Naive B cell (primary cell): ENCODE data around the gene SLF1. TPM values are rescaled to one million over a fixed set of nuclear protein-coding genes. Genes with fewer than 3 reads are reported as not detected.

ENCODE experiments used
- ATAC-seq, 2 donors: fragments of 150-1000 bp; cut with Tn5 transposase; 2 replicates each; pipeline ENCODE4 v1.10.0; 2021; ENCODE audit warnings: low read depth in 2 of 2, mild to moderate bottlenecking in 2 of 2, moderate library complexity in 2 of 2
- DNase-seq: peaks from one replicate; pipeline ENCODE4 v3.0.0; 2022
- H3K27ac Mint-ChIP-seq, 6 donors: one replicate each; pipeline ENCODE4 v1.8.0; 2020 to 2022; ENCODE audit warnings: mild to moderate bottlenecking in 6 of 6, mixed read lengths in 6 of 6, moderate library complexity in 5 of 6, inconsistent platforms in 2 of 6
- H3K27me3 Mint-ChIP-seq, 3 donors: one replicate each; pipeline ENCODE4 v1.8.0; 2021 to 2022; ENCODE audit warnings: mixed read lengths in 3 of 3, mild to moderate bottlenecking in 1 of 3
- H3K36me3 Mint-ChIP-seq, 2 donors: one replicate each; pipeline ENCODE4 v1.8.0; 2020 to 2022; ENCODE audit warnings: mixed read lengths in 2 of 2, inconsistent platforms in 1 of 2, mild to moderate bottlenecking in 1 of 2
- H3K4me1 Mint-ChIP-seq, 3 donors: one replicate each; pipeline ENCODE4 v1.8.0; 2020 to 2022; ENCODE audit warnings: mixed read lengths in 3 of 3, inconsistent platforms in 1 of 3, mild to moderate bottlenecking in 1 of 3, moderate library complexity in 1 of 3
- H3K4me3 Mint-ChIP-seq, 8 donors: one replicate each; pipeline ENCODE4 v1.8.0; 2020 to 2022; ENCODE audit warnings: mild to moderate bottlenecking in 8 of 8, mixed read lengths in 8 of 8, moderate library complexity in 8 of 8, inconsistent platforms in 2 of 8
- H3K9me3 Mint-ChIP-seq, 7 donors: one replicate each; pipeline ENCODE4 v1.8.0; 2020 to 2022; ENCODE audit warnings: mixed read lengths in 7 of 7, mild to moderate bottlenecking in 5 of 7, inconsistent platforms in 2 of 7, moderate library complexity in 1 of 7
- polyA plus RNA-seq, 6 donors: library from polyadenylated mRNA; unstranded; fragments of 300-500 nt; fragmentation: Illumina TruSeq; gene quantifications; one replicate each; pipeline ENCODE4 v1.2.3, GENCODE V29; 2021; ENCODE audit warnings: low read depth in 6 of 6

SLF1 gene
- polyA plus RNA-seq, 6 donors from 2014 or later, result 12.2 to 16.1 (median 13.6) TPM

- Mint-ChIP-seq H3K27ac (no peak overlapping the region), H3K4me3 (no peak overlapping the region), H3K36me3 (peaks cover 0 to 8% of the 10 kb centered on the region in 2 donors), H3K9me3 (no peaks in the 10 kb centered on the region), H3K27me3 (no peaks in the 10 kb centered on the region), H3K4me1 (peaks cover 9 to 13% (median 12%) of the 10 kb centered on the region in 3 donors)
- ATAC-seq (no peak), DNase-seq (no peak)
Measured at GRCh38 chr5:94674490-94675382, 56.3 kb downstream of the SLF1 start.

GRCh38 chr5:94675965-94676618 is 57.6 kb downstream of the SLF1 start:
- H3K27ac Mint-ChIP-seq, result no peak overlapping the region
- ATAC-seq (no peak), DNase-seq (no peak)
- no peaks in the 10 kb centered on the region for H3K27me3 Mint-ChIP-seq
- H3K36me3 Mint-ChIP-seq, result peaks cover 0 to 8% of the 10 kb centered on the region in 2 donors
- H3K4me1 Mint-ChIP-seq, result peaks cover 9 to 13% (median 12%) of the 10 kb centered on the region in 3 donors
- H3K4me3 Mint-ChIP-seq, result no peak overlapping the region
- no peaks in the 10 kb centered on the region for H3K9me3 Mint-ChIP-seq

GRCh38 chr5:94682814-94683520 is 64.5 kb downstream of the SLF1 start:
- Mint-ChIP-seq H3K9me3 (no peaks in the 10 kb centered on the region), H3K4me1 (no peaks in the 10 kb centered on the region), H3K4me3 (no peak overlapping the region), H3K36me3 (peaks cover 5 to 8% of the 10 kb centered on the region in 2 donors), H3K27ac (no peak overlapping the region), H3K27me3 (no peaks in the 10 kb centered on the region)
- ATAC-seq (no peak), DNase-seq (no peak)

GRCh38 chr5:94689908-94690307 is 71.4 kb downstream of the SLF1 start:
- ATAC-seq (no peak), DNase-seq (no peak)
- H3K4me3 Mint-ChIP-seq, result no peak overlapping the region
- H3K27ac Mint-ChIP-seq, result peak overlapping the region in 2 of 6 donors; percentile 18 to 36
- no peaks in the 10 kb centered on the region for H3K27me3 Mint-ChIP-seq
- no peaks in the 10 kb centered on the region for H3K9me3 Mint-ChIP-seq
- no peaks in the 10 kb centered on the region for H3K4me1 Mint-ChIP-seq
- H3K36me3 Mint-ChIP-seq, result peaks cover 8 to 21% of the 10 kb centered on the region in 2 donors

GRCh38 chr5:94690778-94691177 is 72.3 kb downstream of the SLF1 start:
- H3K27me3 Mint-ChIP-seq, result no peaks in the 10 kb centered on the region
- no peak overlapping the region for H3K4me3 Mint-ChIP-seq
- H3K27ac Mint-ChIP-seq, result peak overlapping the region in 2 of 6 donors; percentile 69 to 80
- H3K9me3 Mint-ChIP-seq, result no peaks in the 10 kb centered on the region
- DNase-seq (no peak), ATAC-seq (no peak)
- no peaks in the 10 kb centered on the region for H3K4me1 Mint-ChIP-seq
- H3K36me3 Mint-ChIP-seq, result peaks cover 5 to 19% of the 10 kb centered on the region in 2 donors

GRCh38 chr5:94691291-94691690 is 72.8 kb downstream of the SLF1 start:
- no peak overlapping the region for H3K4me3 Mint-ChIP-seq
- H3K9me3 Mint-ChIP-seq, result no peaks in the 10 kb centered on the region
- no peaks in the 10 kb centered on the region for H3K4me1 Mint-ChIP-seq
- ATAC-seq (no peak), DNase-seq (no peak)
- no peaks in the 10 kb centered on the region for H3K27me3 Mint-ChIP-seq
- H3K27ac Mint-ChIP-seq, result peak overlapping the region in 1 of 6 donors; percentile 39
- peaks cover 0 to 16% of the 10 kb centered on the region in 2 donors for H3K36me3 Mint-ChIP-seq

- Mint-ChIP-seq H3K4me3 (no peak overlapping the region), H3K27ac (peak overlapping the region in 1 of 6 donors; percentile 19), H3K9me3 (no peaks in the 10 kb centered on the region), H3K27me3 (no peaks in the 10 kb centered on the region), H3K36me3 (peaks cover 0 to 16% of the 10 kb centered on the region in 2 donors), H3K4me1 (no peaks in the 10 kb centered on the region)
- ATAC-seq, result no peak
- DNase-seq, result no peak
Measured at GRCh38 chr5:94691949-94692348, 73.5 kb downstream of the SLF1 start.

GRCh38 chr5:94692581-94692980 is 74.1 kb downstream of the SLF1 start:
- Mint-ChIP-seq H3K4me3 (no peak overlapping the region), H3K27ac (no peak overlapping the region), H3K9me3 (no peaks in the 10 kb centered on the region), H3K36me3 (peaks cover 0 to 16% of the 10 kb centered on the region in 2 donors), H3K4me1 (no peaks in the 10 kb centered on the region), H3K27me3 (no peaks in the 10 kb centered on the region)
- ATAC-seq (no peak), DNase-seq (no peak)

GRCh38 chr5:94693043-94693822 is 74.8 kb downstream of the SLF1 start:
- H3K36me3 Mint-ChIP-seq, result peaks cover 0 to 16% of the 10 kb centered on the region in 2 donors
- no peaks in the 10 kb centered on the region for H3K4me1 Mint-ChIP-seq
- peak overlapping the region in 1 of 6 donors; percentile 49 for H3K27ac Mint-ChIP-seq
- no peaks in the 10 kb centered on the region for H3K27me3 Mint-ChIP-seq
- peak; percentile 47 to 58 for ATAC-seq
- DNase-seq, result peak; percentile 29
- H3K4me3 Mint-ChIP-seq, result no peak overlapping the region
- no peaks in the 10 kb centered on the region for H3K9me3 Mint-ChIP-seq

GRCh38 chr5:94693845-94694370 is 75.4 kb downstream of the SLF1 start:
- H3K36me3 Mint-ChIP-seq, result peaks cover 0 to 14% of the 10 kb centered on the region in 2 donors
- H3K9me3 Mint-ChIP-seq, result no peaks in the 10 kb centered on the region
- H3K4me1 Mint-ChIP-seq, result no peaks in the 10 kb centered on the region
- ATAC-seq, result no peak
- no peak for DNase-seq
- H3K4me3 Mint-ChIP-seq, result no peak overlapping the region
- no peaks in the 10 kb centered on the region for H3K27me3 Mint-ChIP-seq
- H3K27ac Mint-ChIP-seq, result no peak overlapping the region

- DNase-seq, result no peak
- no peaks in the 10 kb centered on the region for H3K4me1 Mint-ChIP-seq
- no peaks in the 10 kb centered on the region for H3K27me3 Mint-ChIP-seq
- no peak overlapping the region for H3K27ac Mint-ChIP-seq
- no peak overlapping the region for H3K4me3 Mint-ChIP-seq
- H3K36me3 Mint-ChIP-seq, result peaks cover 0 to 6% of the 10 kb centered on the region in 2 donors
- no peaks in the 10 kb centered on the region for H3K9me3 Mint-ChIP-seq
- ATAC-seq, result no peak
Measured at GRCh38 chr5:94694671-94695070, 76.2 kb downstream of the SLF1 start.

GRCh38 chr5:94698197-94698596 is 79.7 kb downstream of the SLF1 start:
- H3K4me3 Mint-ChIP-seq, result no peak overlapping the region
- H3K4me1 Mint-ChIP-seq, result peaks cover 11 to 12% (median 11%) of the 10 kb centered on the region in 3 donors
- no peaks in the 10 kb centered on the region for H3K36me3 Mint-ChIP-seq
- no peaks in the 10 kb centered on the region for H3K27me3 Mint-ChIP-seq
- H3K9me3 Mint-ChIP-seq, result no peaks in the 10 kb centered on the region
- ATAC-seq (no peak), DNase-seq (no peak)
- peak overlapping the region in 1 of 6 donors; percentile 65 for H3K27ac Mint-ChIP-seq

GRCh38 chr5:94699562-94699961 is 81.1 kb downstream of the SLF1 start:
- no peaks in the 10 kb centered on the region for H3K36me3 Mint-ChIP-seq
- DNase-seq (no peak), ATAC-seq (no peak)
- H3K9me3 Mint-ChIP-seq, result no peaks in the 10 kb centered on the region
- H3K27me3 Mint-ChIP-seq, result no peaks in the 10 kb centered on the region
- no peak overlapping the region for H3K4me3 Mint-ChIP-seq
- peaks cover 11 to 12% (median 12%) of the 10 kb centered on the region in 3 donors for H3K4me1 Mint-ChIP-seq
- H3K27ac Mint-ChIP-seq, result peak overlapping the region in 1 of 6 donors; percentile 67
